ENCODE measurements around the gene LCP1. TPM values are rescaled to one million over a fixed set of nuclear protein-coding genes. Genes with fewer than 3 reads are reported as not detected.

The LCP1 gene
- total and polyA plus RNA-seq, 9 of the 15 experiments (the other 6 are each of a cell fraction or from before 2014, with no cell fraction given), result 83.0 to 255 (median 163) TPM

- TF ChIP-seq, protein P1, sequence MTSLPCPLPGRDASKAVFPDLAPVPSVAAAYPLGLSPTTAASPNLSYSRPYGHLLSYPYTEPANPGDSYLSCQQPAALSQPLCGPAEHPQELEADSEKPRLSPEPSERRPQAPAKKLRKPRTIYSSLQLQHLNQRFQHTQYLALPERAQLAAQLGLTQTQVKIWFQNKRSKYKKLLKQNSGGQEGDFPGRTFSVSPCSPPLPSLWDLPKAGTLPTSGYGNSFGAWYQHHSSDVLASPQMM (CRISPR knock-in tag; IDR thresholded peaks at IDR 0.05), result no peak
- TF ChIP-seq, protein P2, sequence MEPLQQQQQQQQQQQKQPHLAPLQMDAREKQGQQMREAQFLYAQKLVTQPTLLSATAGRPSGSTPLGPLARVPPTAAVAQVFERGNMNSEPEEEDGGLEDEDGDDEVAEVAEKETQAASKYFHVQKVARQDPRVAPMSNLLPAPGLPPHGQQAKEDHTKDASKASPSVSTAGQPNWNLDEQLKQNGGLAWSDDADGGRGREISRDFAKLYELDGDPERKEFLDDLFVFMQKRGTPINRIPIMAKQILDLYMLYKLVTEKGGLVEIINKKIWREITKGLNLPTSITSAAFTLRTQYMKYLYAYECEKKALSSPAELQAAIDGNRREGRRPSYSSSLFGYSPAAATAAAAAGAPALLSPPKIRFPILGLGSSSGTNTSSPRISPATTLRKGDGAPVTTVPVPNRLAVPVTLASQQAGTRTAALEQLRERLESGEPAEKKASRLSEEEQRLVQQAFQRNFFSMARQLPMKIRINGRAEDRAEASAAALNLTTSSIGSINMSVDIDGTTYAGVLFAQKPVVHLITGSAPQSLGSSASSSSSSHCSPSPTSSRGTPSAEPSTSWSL (CRISPR knock-in tag; IDR thresholded peaks at IDR 0.05; ENCODE audit: borderline replicate concordance), result no peak
- TF ChIP-seq FUS (optimal IDR thresholded peaks at IDR 0.05; ENCODE audit: low read depth, low read length), result no peak
- TF ChIP-seq SOX6 (IDR thresholded peaks at IDR 0.05), result peak; percentile 65
- TF ChIP-seq ZNF253 (CRISPR knock-in tag; conservative IDR thresholded peaks at IDR 0.05), result no peak
- no peak for TF ChIP-seq NFXL1 (CRISPR knock-in tag; IDR thresholded peaks at IDR 0.05)
- no peak for TF ChIP-seq KLF16 (IDR thresholded peaks at IDR 0.05)
- TF ChIP-seq SNRNP70 (optimal IDR thresholded peaks at IDR 0.05; ENCODE audit: low read depth, low read length), result no peak
- no peak for TF ChIP-seq RBM34 (IDR thresholded peaks at IDR 0.05; ENCODE audit: borderline replicate concordance, insufficient read depth, low read length)
- TF ChIP-seq CBFA2T3 (IDR thresholded peaks at IDR 0.05), result peak; percentile 58
- no peak for TF ChIP-seq MLLT1 (IDR thresholded peaks at IDR 0.05)
- no peak for TF ChIP-seq ZNF584 (CRISPR knock-in tag; IDR thresholded peaks at IDR 0.05; ENCODE audit: low read depth)
- no peak for TF ChIP-seq NR3C1 (CRISPR knock-in tag; IDR thresholded peaks at IDR 0.05)
- TF ChIP-seq FIP1L1 (IDR thresholded peaks at IDR 0.05; ENCODE audit: low read depth, low read length, poor library complexity, severe bottlenecking), result no peak
- TF ChIP-seq, protein P3, sequence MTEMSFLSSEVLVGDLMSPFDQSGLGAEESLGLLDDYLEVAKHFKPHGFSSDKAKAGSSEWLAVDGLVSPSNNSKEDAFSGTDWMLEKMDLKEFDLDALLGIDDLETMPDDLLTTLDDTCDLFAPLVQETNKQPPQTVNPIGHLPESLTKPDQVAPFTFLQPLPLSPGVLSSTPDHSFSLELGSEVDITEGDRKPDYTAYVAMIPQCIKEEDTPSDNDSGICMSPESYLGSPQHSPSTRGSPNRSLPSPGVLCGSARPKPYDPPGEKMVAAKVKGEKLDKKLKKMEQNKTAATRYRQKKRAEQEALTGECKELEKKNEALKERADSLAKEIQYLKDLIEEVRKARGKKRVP (CRISPR knock-in tag; IDR thresholded peaks at IDR 0.05), result no peak
- TF ChIP-seq TAL1 (IDR thresholded peaks at IDR 0.05), result peak; percentile 55
- TF ChIP-seq PTRF (tag; IDR thresholded peaks at IDR 0.05), result no peak
- TF ChIP-seq SMAD3 (CRISPR knock-in tag; conservative IDR thresholded peaks at IDR 0.05), result no peak
- TF ChIP-seq ZNF3 (CRISPR knock-in tag; IDR thresholded peaks at IDR 0.05), result no peak
- TF ChIP-seq ZNF75A (CRISPR knock-in tag; IDR thresholded peaks at IDR 0.05), result no peak
- TF ChIP-seq ZFX (CRISPR knock-in tag; IDR thresholded peaks at IDR 0.05), result no peak
- no peak for TF ChIP-seq NCOA4 (IDR thresholded peaks at IDR 0.05; ENCODE audit: partially characterized antibody)
- no peak for TF ChIP-seq CREB1 (IDR thresholded peaks at IDR 0.05)
- no peak for TF ChIP-seq CREB1 (CRISPR knock-in tag; IDR thresholded peaks at IDR 0.05)
- TF ChIP-seq EWSR1 (IDR thresholded peaks at IDR 0.05; ENCODE audit: borderline replicate concordance, low read depth, partially characterized antibody), result no peak
- TF ChIP-seq TCF7 (IDR thresholded peaks at IDR 0.05; ENCODE audit: borderline replicate concordance), result no peak
- TF ChIP-seq EP300 (IDR thresholded peaks at IDR 0.05; ENCODE audit: low read length), result peak; percentile 32; the same call in 1 of the 2 replicates
These were observed 56.7 kb downstream of the LCP1 start (continued) for GRCh38 chr13:46124967-46125933.

All from K562 (cell line).